Ramos (cell line): Measurements from ENCODE around the gene SLC4A7.

ENCODE experiments used
- in situ Hi-C: fragments of 300-500 bp; cut with MboI; formaldehyde crosslinking; loops from one replicate; pipeline ENCODE4 v1.14.3; 2022; ENCODE audit warnings: low sequenced_read_pairs; ENCODE audit not compliant: unreplicated experiment

The SLC4A7 gene

GRCh38 chr3:27368831-27369607 is 115.2 kb downstream of the SLC4A7 start, which contains the start of gene NEK10:
Gene NEK10 (minus strand): TSS chr3:27369383. CDS start chr3:27352882, 16,501 bp downstream.
- in situ Hi-C loops, result no loop called here

DNA sequence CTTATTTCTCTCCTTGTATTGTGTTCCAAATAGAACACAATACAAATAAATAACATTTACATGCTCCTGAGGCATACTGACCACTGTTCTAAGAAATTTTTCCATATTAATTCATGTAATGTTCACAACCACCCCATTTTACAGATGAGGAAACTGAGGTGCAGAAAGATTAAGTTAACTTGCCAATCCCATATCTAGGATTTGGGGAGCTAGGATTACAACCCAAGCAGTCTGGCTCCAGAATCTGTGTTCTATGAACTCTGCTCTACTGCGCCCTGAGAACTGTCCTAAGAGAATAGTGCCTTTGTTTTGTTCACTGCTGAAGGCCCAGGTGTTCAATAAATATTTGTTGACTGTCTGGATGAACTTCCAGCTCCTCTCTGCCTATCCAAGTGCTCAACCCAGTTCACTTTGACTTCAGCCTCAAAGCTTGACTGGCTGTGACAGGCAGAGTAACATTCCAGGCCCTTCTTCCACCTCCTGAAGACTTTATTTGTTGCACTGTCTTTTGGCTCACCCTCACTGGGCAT is 118.1 kb downstream of the SLC4A7 start:
- in situ Hi-C loops, result no loop called here

DNA sequence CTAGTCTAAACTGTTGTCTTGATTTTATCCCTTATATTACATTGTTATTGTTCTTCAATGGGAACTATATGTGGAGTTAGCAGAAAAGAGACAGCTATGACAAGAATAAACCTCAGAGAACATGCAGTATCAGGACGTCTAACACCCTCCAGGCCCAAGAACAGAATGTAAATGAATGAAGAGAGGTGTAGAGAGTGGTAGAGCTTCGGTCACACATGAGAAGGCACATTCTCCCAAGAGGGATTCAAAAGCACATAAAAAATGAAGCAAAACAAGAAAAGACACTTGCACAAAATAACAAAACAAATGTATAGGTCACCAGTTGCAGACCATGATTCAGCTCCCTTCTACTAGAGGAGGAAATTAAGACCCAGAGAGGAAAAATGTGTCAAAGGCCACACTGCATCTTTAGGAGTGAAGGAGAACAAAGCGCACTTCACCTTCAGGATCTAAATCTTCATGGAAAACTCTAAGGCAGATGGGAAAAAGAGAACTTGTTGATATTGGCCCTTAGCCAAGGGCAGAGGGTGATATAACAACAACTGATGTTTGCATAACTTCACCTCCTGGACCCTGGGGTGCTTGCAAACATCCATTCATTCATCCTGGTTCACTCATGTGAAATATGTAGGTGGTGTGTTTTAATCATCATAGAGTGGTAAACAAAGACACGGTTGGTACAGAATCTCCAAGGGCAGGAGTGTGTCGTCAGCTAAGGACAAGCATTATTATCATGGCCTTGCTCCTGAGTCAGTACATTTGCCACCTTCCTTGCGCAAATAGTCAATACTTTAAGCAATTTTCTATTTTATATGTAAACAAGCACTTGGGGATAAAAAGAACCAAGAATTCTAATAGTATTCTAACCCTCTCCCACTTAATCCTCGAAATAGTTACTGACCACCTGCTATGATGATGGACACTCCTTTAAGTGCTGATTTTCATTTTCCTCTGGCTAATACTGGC is 123.8 kb downstream of the SLC4A7 start:
- in situ Hi-C loops, result no loop called here

GRCh38 chr3:27358372-27358771 is 125.8 kb downstream of the SLC4A7 start:
- in situ Hi-C loops, result no loop called here

DNA sequence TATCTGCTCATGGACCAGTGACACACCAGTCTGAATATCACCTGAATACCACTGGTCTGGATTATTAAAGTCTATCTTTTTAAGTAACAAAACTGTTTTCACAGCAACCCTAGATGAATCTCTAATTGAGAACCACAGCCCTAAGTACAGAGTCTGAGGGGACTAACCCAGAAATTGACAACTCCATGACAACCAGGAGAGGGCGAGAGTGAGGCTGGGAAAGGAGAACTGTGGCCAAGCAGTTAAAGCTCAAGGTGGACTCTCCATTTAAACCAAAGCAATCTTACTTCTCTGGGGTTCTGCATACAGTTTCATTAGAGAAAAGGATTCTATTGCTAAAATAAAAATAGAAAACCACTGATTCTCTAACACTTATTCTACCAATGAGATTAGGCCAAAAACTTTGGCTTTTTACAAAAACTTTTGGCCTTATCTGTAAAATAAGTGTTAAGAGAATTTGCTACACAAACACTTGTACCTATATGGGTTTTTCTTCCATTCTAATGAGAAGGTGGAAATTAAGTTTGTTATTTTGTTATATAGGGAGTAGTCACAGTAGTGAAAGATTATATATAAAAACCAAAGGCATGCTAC is 126.4 kb downstream of the SLC4A7 start:
- in situ Hi-C loops, result no loop called here

DNA sequence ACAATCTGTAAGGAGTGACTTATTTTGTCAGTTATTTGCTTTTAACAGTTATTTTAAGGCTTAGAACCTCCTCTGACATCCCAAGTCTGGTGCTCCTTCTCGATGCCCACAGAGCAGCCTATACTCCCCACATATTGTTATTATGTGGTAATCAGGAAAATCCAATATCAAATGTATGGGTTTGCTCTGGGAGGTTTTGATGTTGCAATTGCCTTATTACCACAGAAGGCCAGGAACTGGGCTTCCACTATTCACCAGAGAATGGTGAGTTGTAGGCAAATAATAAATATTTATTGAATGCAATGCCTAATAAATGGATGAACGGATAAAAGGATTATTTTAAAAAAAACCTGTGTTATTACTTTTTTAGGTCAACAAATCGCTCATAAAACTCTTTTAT is 127.2 kb downstream of the SLC4A7 start:
- in situ Hi-C loops, result no loop called here

DNA sequence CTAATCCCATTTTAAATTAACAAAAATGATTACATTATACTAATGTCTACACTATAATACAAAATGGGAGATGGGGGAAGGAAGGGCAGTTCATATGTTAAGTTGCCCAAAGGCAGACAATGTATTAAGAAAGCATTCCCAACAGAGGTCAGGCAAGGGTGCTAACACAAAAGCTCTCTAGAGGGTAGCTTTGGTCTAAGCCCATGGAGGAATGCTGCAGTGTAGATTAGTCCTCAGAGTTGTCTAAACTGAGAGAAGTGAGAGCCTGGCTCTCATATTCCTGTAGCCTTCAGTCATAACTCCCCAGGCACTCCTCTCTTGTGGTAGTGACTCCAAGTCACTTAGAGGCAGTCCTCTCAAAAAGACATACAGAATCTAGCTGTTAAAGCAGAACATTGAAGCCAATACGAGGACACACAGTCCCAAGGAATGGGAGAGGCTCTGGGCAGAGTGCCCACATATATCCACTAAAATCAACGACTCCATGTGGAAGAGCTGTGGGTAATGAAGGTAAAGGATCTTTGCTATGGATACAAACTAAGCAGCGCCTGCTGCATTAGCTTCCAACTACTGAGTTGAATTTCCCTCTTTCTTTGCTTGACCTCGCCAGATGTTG is 129.5 kb downstream of the SLC4A7 start:
- in situ Hi-C loops, result no loop called here

DNA sequence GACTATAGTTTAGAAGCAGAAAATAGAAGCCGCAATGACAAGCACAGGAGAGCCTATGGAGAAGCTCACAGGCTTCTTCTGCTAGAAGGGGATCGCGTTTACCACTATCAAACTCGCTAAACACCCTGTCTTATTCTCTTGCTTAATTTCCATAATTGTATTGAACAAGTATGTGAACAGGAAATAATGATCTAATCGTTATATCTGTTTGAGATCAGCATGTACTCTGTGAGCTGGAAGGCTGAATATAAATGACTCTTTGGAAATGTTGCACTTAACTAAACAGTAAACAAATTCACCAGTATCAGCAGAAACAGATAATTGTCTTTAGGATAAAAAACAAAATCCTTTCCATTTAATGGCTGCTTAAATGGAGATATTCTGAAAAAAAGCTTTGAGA is 130.0 kb downstream of the SLC4A7 start:
- in situ Hi-C loops, result no loop called here

DNA sequence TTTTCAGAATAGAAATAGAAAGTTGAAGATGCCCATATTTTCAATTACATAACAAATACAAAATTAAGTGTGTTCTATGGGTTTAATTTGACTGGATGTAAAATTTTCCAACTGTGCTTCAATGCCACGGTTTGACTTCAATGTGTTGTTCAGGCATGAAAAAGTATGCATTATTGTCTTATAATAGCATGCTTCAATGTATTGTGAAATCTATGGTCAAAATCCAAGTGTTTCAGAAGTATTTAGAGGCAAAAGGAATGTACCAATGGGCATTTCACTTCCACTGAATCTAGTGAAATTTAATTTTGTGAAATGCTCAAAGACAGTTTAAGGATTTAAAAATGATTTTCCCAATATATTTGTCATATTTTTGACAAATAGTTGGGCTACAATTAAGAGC is 131.0 kb downstream of the SLC4A7 start:
- in situ Hi-C loops, result no loop called here

- in situ Hi-C loops, result no loop called here
Observed at GRCh38 chr3:27352047-27352446, 132.1 kb downstream of the SLC4A7 start.

DNA sequence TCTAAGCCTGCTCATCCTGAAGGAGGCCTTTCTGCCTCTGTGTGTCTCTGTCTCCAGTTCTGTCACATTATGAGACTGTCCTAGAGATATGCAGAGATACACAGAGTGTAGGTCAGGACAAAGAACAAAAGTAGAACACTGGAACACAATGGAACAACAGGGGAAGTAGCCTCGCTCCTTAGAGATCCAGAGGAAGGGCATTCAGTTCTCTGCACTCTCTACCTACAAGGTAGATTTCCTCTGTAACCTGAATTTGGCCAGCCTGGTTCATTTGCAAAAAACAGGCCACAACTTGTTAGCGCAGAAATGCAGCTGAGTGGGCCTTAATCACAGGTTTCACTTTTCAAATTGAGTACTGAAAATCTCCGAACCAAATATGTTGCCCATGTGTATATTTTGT is 134.4 kb downstream of the SLC4A7 start:
- in situ Hi-C loops, result loop anchor here (25.0 kb wide), 1 partner anchor 312 kb away; no protein-coding TSS in a partner anchor

GRCh38 chr3:27345959-27346865 is 138.0 kb downstream of the SLC4A7 start:
- in situ Hi-C loops, result loop anchor here (25.0 kb wide), 1 partner anchor 316 kb away; no protein-coding TSS in a partner anchor

GRCh38 chr3:27345493-27345892 is 138.7 kb downstream of the SLC4A7 start:
- in situ Hi-C loops, result loop anchor here (25.0 kb wide), 1 partner anchor 317 kb away; no protein-coding TSS in a partner anchor

- in situ Hi-C loops, result loop anchor here (25.0 kb wide), 1 partner anchor 317 kb away; no protein-coding TSS in a partner anchor
Observed at GRCh38 chr3:27345045-27345444, 139.1 kb downstream of the SLC4A7 start.

DNA sequence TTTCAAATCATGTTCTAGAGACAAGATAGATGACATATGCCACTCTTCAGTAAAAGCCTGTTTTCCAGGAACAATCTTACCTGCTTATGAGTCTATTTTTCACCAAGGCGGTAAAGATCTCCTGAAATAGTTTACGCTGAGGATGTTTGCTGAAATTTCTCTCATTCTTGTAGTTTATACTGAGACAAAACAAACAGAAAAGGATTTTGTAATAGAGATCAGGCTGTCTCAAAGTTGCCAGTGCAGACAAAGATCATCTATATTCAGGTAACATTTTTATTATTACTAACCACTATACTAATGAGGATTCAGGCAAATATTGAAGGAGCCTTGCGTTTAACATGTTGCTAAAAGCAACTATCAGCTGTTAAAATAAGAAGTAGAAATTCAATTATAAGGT is 140.0 kb downstream of the SLC4A7 start:
- in situ Hi-C loops, result loop anchor here (25.0 kb wide), 1 partner anchor 318 kb away; no protein-coding TSS in a partner anchor

DNA sequence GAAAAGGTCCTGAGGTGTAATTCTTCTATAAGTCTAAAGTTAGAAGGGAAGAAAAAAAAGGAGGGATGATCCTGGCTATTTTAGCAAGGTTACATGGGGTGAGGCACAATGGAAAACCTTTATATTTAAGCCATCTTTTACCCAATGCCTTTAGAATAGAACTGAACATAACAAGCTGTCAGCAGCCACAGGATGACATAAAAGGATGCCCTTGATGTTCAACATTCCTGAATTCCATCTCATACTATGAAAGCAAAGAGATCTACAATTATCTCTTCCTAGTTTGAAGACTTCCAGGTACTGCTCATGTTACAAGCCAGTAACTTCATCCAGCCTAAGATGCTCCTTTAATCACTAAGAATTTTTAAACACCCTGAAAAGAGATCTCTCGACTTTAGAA is 141.9 kb downstream of the SLC4A7 start:
- in situ Hi-C loops, result loop anchor here (25.0 kb wide), 1 partner anchor 320 kb away; no protein-coding TSS in a partner anchor

DNA sequence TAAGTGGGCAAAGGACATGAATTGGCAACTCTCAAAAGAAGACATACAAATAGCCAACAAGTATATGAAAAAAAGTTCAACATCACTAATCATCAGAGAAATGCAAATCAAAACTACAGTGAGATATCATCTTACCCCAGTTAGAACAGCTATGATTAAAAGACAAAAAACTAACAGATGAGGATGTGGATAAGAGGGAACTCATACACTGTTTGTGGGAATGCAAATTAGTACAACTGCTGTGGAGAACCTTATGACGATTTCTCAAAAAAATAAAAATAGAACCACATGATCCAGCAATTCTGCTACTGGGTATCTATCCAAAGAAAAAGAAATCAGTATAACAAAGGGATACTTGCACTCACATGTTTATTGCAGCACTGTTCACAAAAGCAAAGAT is 143.7 kb downstream of the SLC4A7 start:
- in situ Hi-C loops, result loop anchor here (25.0 kb wide), 1 partner anchor 322 kb away; no protein-coding TSS in a partner anchor

GRCh38 chr3:27335571-27335970 is 148.6 kb downstream of the SLC4A7 start:
- in situ Hi-C loops, result loop anchor here (25.0 kb wide), 1 partner anchor 327 kb away; no protein-coding TSS in a partner anchor
